Hematopoietic multipotent progenitor cell (in vitro differentiated cells): ENCODE data around the gene MRNIP. TPM values are rescaled to one million over a fixed set of nuclear protein-coding genes. Genes with fewer than 3 reads are reported as not detected.

Experiments used
- DNase-seq, 3 donors: peaks; one replicate each; pipeline ENCODE4 v3.0.0-alpha.2; 2011 to 2015; ENCODE audit warnings: low read depth in 2 of 3, low spot score in 2 of 3
- total RNA-seq: library from RNA; depleted of rRNA; stranded (reverse); fragments of >200 nt; gene quantifications from one replicate; pipeline ENCODE4 v1.2.3, GENCODE V29; 2012

Gene MRNIP
- total RNA-seq, 1 donor, result 17.0 TPM

DNA sequence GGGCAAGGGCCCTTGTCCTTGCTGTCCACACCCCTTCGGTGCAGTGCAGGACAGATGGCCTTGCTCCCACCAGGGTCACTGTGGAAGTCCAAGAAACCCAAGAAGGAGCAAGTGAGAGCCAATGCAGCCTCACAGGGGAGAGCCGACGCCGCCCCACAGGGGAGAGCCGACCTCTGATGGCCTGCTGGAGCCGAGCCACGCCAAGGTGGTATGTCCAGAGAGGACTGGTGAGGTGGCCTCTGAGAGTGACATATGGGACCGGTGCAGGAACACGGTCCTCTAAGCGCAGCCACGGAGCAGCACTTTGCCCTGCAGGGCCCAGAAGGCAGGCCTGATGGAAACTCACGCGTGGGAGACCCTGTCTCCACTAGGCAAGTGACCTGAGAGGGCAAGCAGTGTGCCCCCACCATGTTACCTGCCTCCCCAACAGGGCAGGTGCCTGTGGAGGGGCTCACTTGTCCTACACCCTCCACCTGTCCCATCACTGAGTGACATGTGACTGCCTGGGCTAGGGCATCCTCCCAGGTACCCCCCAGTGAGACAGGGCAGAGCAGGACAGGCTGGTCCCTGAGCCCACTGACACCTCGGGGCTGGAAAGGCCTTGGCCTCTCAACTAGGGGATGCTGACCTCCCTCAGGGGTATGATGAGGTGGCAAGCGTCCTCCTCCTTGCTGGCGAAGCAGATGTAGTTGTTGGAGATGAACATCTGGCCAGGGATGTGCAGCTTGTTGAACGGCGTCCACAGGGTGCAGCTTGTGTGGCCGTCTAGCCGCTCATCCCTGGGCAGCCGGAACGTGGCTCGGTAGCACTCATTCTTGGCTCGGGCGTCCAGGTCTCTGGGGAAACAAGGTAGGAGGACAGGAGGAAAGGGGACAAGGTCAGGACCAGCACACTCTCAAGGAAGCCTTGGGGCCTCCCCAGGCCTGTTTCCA lies 32.4 kb upstream of the MRNIP start:
- no peak for DNase-seq

DNA sequence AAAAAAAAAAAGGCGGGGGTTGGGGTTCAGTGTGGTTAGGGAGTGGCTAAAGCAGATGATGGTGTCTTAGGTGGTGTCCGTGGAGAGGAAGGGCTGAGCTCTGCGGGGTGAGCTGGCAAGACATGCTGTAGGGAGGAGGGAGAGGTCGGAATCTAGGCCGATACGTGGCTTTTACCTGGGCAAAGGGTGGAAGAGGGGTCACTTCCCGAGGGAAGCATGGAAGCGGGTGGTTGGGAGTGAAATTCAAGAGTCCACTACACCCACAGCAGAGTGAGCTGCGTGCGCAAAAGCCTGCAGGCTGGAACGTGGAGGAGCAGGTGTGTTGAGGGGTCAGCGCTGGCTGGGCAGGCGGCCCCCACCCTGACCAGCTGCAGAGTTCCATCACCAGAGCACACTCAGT lies 31.3 kb upstream of the MRNIP start:
- DNase-seq, result no peak

GRCh38 chr5:179887802-179888201 lies 29.2 kb upstream of the MRNIP start:
- DNase-seq, result no peak

GRCh38 chr5:179887095-179887494 lies 28.5 kb upstream of the MRNIP start:
- DNase-seq, result no peak

- no peak for DNase-seq
Measured at GRCh38 chr5:179886190-179886911, 27.7 kb upstream of the MRNIP start.

- DNase-seq, result no peak
Measured at GRCh38 chr5:179885491-179886090, 27.0 kb upstream of the MRNIP start.

- DNase-seq, result no peak
Measured at GRCh38 chr5:179883163-179883562, 24.5 kb upstream of the MRNIP start.

GRCh38 chr5:179882338-179882737 lies 23.7 kb upstream of the MRNIP start:
- DNase-seq, result no peak

GRCh38 chr5:179880848-179881590 lies 22.4 kb upstream of the MRNIP start:
- no peak for DNase-seq

- no peak for DNase-seq
Measured at GRCh38 chr5:179880066-179880650, 21.5 kb upstream of the MRNIP start.

DNA sequence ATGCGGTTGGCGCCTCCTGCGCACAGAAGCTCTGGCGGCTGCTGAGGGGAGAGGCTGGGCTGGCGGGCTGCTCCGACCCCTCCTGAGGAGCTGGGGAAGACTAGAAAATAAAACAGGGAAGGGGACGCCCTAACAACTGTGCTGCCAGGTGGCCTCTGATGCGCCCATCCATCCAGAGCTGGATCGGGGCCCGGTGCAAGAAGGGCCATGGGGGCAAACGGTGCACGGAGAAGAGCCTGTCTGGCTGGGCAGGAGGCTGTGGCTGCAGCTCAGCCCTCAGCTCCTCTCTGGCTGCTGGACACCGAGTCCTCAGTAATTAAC lies 21.0 kb upstream of the MRNIP start:
- no peak for DNase-seq

GRCh38 chr5:179879003-179879689 lies 20.5 kb upstream of the MRNIP start:
- DNase-seq, result no peak

- no peak for DNase-seq
Measured at GRCh38 chr5:179878222-179879002, 19.8 kb upstream of the MRNIP start.

GRCh38 chr5:179876610-179876952 lies 18.0 kb upstream of the MRNIP start:
- no peak for DNase-seq

GRCh38 chr5:179875741-179876609 lies 17.4 kb upstream of the MRNIP start:
- no peak for DNase-seq

DNA sequence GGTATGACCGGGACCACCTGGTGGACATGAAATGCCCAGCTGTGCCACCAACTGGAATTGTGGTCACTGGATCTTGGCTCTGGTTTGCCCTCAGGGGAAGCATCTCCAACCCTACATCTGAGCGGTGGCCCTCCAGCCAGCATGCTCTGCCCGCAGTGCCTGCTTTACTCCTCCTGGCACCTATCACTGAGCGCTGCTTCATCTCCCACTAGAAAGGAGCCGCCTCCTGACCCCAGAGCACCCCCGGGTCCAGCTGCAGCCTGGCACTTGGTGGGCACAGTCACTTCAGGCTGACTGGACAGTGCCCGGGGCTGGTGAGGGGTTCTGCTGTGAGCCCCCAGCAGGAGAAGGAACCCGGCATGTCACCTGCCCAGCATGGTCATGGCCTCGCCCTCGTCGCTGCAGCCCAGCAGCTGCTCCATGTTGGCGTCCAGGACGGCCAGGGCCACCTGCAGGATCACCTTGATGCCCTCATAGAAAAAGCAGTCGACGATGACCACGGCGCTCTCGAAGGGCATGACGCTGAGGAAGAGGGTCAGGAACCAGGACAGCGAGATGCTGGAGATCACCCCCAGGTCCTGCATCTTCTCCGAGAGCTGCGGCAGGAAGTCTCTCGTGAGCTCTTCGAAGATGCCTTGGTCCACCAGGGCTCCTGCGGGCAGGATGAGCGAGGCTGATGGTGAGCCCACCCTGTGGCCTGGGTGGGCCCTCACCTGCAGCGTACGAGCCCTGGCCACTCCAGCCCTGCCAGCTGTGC lies 16.1 kb upstream of the MRNIP start:
- DNase-seq, result no peak

- DNase-seq, result no peak
Measured at GRCh38 chr5:179874136-179874535, 15.5 kb upstream of the MRNIP start.
